ENCODE results near the gene RPS25.
A peak's percentile ranks its signal among the peaks of the same experiment; 100 is the strongest.
"Not testable (repeated sequence)": the region's sequence is repeated elsewhere in the genome, so short reads cannot be mapped to it uniquely, and the experiment has no call there.

RPS25 gene

DNA sequence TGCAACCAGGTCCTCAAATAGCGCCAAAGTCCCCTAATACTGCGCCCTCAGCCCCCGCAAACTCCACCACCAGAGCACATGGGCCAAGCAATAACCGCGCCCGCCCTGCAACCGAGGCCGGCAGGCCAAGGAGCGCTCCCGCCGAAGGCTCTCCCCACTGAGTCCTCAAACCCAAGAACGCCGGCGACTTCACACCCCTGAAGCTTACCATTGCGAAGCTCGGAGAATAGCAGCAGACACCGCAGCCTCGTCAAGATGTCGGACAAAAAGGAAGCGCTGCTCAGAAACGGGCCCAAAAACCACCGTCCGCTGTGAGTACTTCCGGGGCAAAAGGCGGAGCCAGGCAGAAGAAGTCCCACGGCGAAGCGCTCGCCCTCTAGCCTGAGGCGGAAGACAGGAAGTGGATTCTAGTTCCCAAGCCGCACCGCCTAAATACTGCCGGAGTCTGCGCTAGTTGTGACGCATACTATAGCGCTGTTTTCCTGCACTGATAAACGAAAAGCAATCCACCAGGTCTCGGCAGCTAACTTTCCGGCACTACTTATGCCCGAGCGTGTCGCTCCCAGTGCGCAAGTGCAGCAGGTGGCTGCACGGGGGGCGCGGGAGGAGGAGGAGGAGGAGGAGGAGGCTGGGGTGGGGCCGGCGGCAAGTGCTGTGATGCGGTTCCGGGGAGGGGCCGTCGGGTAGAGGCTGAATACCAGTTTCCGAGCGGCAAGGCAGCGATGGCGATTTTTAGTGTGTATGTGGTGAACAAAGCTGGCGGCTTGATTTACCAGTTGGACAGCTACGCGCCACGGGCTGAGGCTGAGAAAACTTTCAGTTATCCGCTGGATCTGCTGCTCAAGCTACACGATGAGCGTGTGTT, at the start of gene RPS25, which contains the start of gene TRAPPC4:
RPS25 (minus strand) TSS at position 270 of the 865 bp plus-strand sequence; CDS start at position 211, 59 bp downstream.
TRAPPC4 (plus strand) TSS at position 693 of the 865 bp plus-strand sequence; CDS start at position 723, 30 bp downstream.
- peak; percentile 93 for DNase-seq (ENCODE audit: low read depth)

GRCh38 chr11:119067371-119068222, 49.5 kb upstream of the RPS25 start, which contains the start of gene VPS11:
VPS11 (plus strand) TSS chr11:119067818; CDS start chr11:119067824, 6 bp downstream.
- peak; percentile 92 for DNase-seq (ENCODE audit: low read depth)

- no peak for DNase-seq (ENCODE audit: low read depth)
Observed at GRCh38 chr11:119065369-119065768, 47.2 kb upstream of the RPS25 start.

DNA sequence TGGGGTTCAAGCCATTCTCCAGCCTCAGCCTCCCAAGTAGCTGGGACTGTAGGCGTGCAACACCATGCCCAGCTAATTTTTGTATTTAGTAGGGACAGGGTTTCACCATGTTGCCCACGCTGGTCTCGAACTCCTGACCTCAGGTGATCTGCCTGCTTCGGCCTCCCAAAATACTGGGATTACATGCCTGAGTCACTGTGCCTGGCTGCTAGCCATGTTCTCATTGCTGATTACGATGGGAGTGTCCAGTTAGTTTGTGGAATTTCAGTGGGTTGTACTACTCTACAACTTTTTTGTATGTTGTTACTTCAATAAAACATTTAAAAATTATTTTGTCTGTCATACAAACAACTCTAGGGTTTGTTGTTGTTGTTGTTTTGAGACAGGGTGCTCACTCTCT, 44.6 kb upstream of the RPS25 start:
- no peak for DNase-seq (ENCODE audit: low read depth)

GRCh38 chr11:119061256-119061655, 43.1 kb upstream of the RPS25 start:
- no peak for DNase-seq (ENCODE audit: low read depth)

GRCh38 chr11:119059128-119059527, 41.0 kb upstream of the RPS25 start:
- not testable (repeated sequence) for DNase-seq (ENCODE audit: low read depth)

GRCh38 chr11:119057000-119057769, 39.0 kb upstream of the RPS25 start, which contains the start of gene HYOU1:
HYOU1 (minus strand) TSS chr11:119057205; CDS start chr11:119056160, 1,045 bp downstream.
- peak; percentile 91 for DNase-seq (ENCODE audit: low read depth)

DNA sequence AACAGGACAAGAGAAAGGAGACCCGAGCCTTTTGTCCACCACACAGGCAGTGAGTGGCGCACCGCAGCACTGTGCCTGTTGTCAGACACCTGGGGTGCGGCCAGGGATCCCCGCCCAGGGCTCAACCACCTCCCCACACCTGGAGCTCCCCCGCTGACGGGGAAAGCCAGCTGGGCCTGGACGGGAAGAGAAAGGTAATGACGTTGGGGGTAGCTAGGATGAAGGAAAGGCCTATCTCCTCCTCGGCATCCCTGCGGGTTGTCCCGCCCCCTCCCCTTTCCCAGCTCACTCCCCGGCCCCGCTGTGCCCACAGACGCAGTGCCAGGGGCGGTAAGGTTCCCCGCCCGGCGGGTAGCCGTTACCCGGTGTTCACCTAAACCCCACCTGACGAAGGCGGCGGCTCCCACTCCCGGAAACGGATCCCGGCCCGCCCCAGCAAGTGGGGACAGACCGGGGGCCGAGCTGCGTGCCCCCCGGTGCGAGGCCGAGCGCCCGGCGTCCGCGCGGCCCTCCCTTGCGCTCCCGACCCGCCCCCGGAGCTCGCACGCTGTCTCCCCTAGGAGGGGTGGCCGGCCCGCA, 38.4 kb upstream of the RPS25 start:
- no peak for DNase-seq (ENCODE audit: low read depth)

DNA sequence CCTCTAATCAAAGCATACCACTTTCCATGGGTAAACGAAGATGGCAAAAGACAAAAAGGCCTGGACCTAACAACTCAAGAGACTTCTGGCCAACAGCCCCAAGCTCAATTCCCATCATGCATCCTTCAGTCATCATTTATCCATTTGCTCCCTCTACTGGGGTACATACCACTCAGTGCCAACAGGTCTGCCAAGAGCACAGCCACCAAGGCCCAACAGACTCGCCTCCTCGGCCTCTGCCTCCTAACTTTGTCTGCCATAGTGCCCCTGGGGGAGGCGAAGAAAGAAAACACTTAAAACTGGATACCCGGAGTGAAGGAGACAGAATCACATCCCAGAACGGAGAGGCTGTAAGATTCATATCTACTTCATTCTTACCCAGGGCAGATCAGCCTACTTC, 37.8 kb upstream of the RPS25 start:
- DNase-seq (ENCODE audit: low read depth) = no peak

GRCh38 chr11:119054418-119054817, 36.3 kb upstream of the RPS25 start:
- no peak for DNase-seq (ENCODE audit: low read depth)

- DNase-seq (ENCODE audit: low read depth) = no peak
Observed at GRCh38 chr11:119052163-119052814, 34.1 kb upstream of the RPS25 start.

DNA sequence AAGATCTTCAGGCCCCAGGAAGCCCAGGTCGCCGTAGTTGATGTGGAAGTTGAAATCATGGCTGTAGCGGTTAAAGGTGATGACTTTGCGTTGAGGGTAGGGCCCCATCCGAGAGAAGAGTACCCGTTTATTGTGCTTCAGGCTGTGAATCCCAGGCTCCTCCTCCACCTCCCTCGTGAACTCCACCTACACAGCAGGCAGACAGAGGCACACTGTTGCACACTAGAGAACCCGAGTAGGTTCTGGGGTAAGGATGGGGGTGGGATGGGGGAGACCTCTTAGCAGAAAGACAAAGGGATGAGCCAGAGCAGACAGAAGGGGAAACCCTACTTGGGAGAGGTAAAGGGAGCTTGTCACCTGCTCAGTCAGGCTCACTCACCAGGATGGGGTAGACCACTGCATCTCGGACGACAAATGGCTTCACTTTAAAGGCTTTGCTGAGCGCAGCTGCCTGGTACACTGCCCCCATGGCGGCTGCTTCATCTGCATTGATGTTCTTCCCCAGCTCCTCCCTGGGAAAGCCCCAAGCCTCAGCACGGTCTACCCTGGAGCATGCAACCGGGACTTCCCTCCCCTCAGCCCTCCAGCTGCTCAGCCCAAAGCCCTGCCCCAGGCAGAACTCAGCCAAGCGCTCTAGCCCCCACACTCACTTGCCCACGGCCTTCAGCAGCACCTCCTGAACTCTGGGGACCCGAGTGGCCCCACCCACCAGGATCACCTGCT, 33.5 kb upstream of the RPS25 start:
- no peak for DNase-seq (ENCODE audit: low read depth)

GRCh38 chr11:119049081-119049480, 30.9 kb upstream of the RPS25 start:
- no peak for DNase-seq (ENCODE audit: low read depth)

DNA sequence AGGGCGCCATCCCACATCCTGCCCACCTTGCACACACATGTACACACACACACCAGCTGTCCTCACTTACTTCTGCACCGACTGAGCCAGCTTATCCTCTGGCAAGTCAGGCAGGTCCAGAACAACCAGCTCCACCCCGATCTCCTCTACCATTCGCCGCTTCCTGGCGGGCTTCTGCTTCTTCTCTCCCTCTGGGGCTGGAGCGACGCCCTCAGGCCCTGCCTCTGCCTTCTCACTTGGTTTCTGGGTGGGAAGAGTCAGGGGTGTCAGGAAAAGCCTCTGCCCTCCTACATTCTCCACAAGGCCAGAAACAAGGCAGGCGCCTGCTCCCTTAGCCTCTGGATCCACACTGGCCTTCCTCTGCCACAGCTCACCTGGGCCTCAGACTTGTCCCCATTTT, 30.5 kb upstream of the RPS25 start:
- DNase-seq (ENCODE audit: low read depth) = no peak

GRCh38 chr11:119047205-119047604, 29.1 kb upstream of the RPS25 start:
- no peak for DNase-seq (ENCODE audit: low read depth)

- no peak for DNase-seq (ENCODE audit: low read depth)
Observed at GRCh38 chr11:119046489-119046888, 28.3 kb upstream of the RPS25 start.

GRCh38 chr11:119044708-119045107, 26.6 kb upstream of the RPS25 start:
- no peak for DNase-seq (ENCODE audit: low read depth)

GRCh38 chr11:119042927-119043326, 24.8 kb upstream of the RPS25 start:
- no peak for DNase-seq (ENCODE audit: low read depth)

- DNase-seq (ENCODE audit: low read depth) = no peak
Observed at GRCh38 chr11:119041821-119042514, 23.8 kb upstream of the RPS25 start.

DNA sequence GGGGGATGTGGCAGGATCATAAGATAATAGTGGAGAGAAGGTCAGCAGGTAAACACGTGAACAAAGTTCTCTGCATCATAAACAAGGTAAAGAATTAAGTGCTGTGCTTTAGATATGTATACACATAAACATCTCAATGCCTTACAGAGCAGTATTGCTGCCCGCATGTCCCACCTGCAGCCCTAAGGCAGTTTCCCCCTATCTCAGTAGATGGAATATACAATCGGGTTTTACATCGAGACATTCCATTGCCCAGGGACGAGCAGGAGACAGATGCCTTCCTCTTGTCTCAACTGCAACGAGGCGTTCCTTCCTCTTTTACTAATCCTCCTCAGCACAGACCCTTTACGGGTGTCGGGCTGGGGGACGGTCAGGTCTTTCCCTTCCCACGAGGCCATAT, 21.3 kb upstream of the RPS25 start:
- not testable (repeated sequence) for DNase-seq (ENCODE audit: low read depth)

Measured in stromal cell of bone marrow (primary cell).